Measurements from ENCODE around the gene SLC2A3. TPM values are rescaled to one million over a fixed set of nuclear protein-coding genes. Genes with fewer than 3 reads are reported as not detected.

SLC2A3 gene
- polyA plus RNA-seq, 2 of the 4 experiments (the other 2 are of a cell fraction) = 13.3 to 52.4 TPM

GRCh38 chr12:7872566-7873319 lies 63.2 kb downstream of the SLC2A3 start, which contains the start of gene SLC2A14:
TSS of gene SLC2A14 (minus strand) at chr12:7872915. CDS start at chr12:7869880, 3,035 bp downstream.
- H3K4me1 ChIP-seq = peaks cover 7% of the 10 kb centered on the region; the same call in 1 of the 3 replicates
- POLR2A ChIA-PET = no interaction called here
- no peak for ATAC-seq
- no peaks in the 10 kb centered on the region for H3K9me3 ChIP-seq
- no peak for FAIRE-seq
- CTCF ChIA-PET = interaction anchor here (1.4 kb wide), 1 partner anchor 13 kb away, joined by 3 read pairs; no protein-coding TSS in a partner anchor
- no peak within 1 kb of the TSS for H3K4me2 ChIP-seq
- WGBS (ENCODE audit: missing lambda C conversion rate) = 87% methylated on average over 65 of the region's 65 CpGs
- DNase-seq (ENCODE audit: low read depth in 1 of 2, low spot score in 1 of 2) = no peak
- no peak for TF ChIP-seq RAD21 (conservative IDR thresholded peaks at IDR 0.05 in 1 of 2, IDR thresholded peaks at IDR 0.05 in 1 of 2)
- TF ChIP-seq ZNF302 (CRISPR knock-in tag; IDR thresholded peaks at IDR 0.05) = no peak
- TF ChIP-seq ATOH8 (CRISPR knock-in tag; IDR thresholded peaks at IDR 0.05; ENCODE audit: low read depth) = no peak
- no peak for TF ChIP-seq FOSL2 (IDR thresholded peaks at IDR 0.05)
- TF ChIP-seq FOSL2 (CRISPR knock-in tag; IDR thresholded peaks at IDR 0.05) = no peak
- TF ChIP-seq RFX5 (IDR thresholded peaks at IDR 0.05) = no peak
- no peak for TF ChIP-seq SREBF2 (IDR thresholded peaks at IDR 0.05)
- no peak for TF ChIP-seq MYC (IDR thresholded peaks at IDR 0.05; ENCODE audit: borderline replicate concordance, low read length)
- no peak for TF ChIP-seq PBX3 (IDR thresholded peaks at IDR 0.05)
- TF ChIP-seq HMGXB4 (CRISPR knock-in tag; IDR thresholded peaks at IDR 0.05; ENCODE audit: borderline replicate concordance) = no peak
- no peak for TF ChIP-seq HES2 (IDR thresholded peaks at IDR 0.05)
- no peak for TF ChIP-seq POLR2A (IDR thresholded peaks at IDR 0.05; ENCODE audit: low read length)
- TF ChIP-seq JUN (IDR thresholded peaks at IDR 0.05) = no peak
- TF ChIP-seq HOXB13 (CRISPR knock-in tag; IDR thresholded peaks at IDR 0.05; ENCODE audit: low read depth) = no peak
- no peak for TF ChIP-seq E2F6 (IDR thresholded peaks at IDR 0.05; ENCODE audit: borderline replicate concordance, low read depth)
- no peak within 1 kb of the TSS for H3K4me3 ChIP-seq
- H3K27ac ChIP-seq = no peak within 1 kb of the TSS

- no peak for TF ChIP-seq POLR2AphosphoS2 (conservative IDR thresholded peaks at IDR 0.05; ENCODE audit: low read length)
- no peak for TF ChIP-seq EHMT2 (IDR thresholded peaks at IDR 0.05; ENCODE audit: low read depth)
- no peak for TF ChIP-seq NR3C1 (IDR thresholded peaks at IDR 0.05)
- no peak for TF ChIP-seq ATOH8 (CRISPR knock-in tag; IDR thresholded peaks at IDR 0.05; ENCODE audit: low read depth)
- no peak for TF ChIP-seq ESRRA (IDR thresholded peaks at IDR 0.05; ENCODE audit: borderline replicate concordance, low read length)
- TF ChIP-seq GATA3 (IDR thresholded peaks at IDR 0.05; ENCODE audit: borderline replicate concordance) = no peak
- no peak for TF ChIP-seq EHF (CRISPR knock-in tag; IDR thresholded peaks at IDR 0.05)
- TF ChIP-seq RARB (CRISPR knock-in tag; IDR thresholded peaks at IDR 0.05) = no peak
- TF ChIP-seq ZC3H11A (IDR thresholded peaks at IDR 0.05) = no peak
- TF ChIP-seq ZFP36 (IDR thresholded peaks at IDR 0.05; ENCODE audit: borderline replicate concordance, partially characterized antibody) = no peak
- TF ChIP-seq FOXS1 (CRISPR knock-in tag; IDR thresholded peaks at IDR 0.05) = no peak
- no peak for TF ChIP-seq BHLHE40 (IDR thresholded peaks at IDR 0.05; ENCODE audit: low read depth, low read length)
- TF ChIP-seq MAZ (IDR thresholded peaks at IDR 0.05; ENCODE audit: borderline replicate concordance, low read depth, low read length) = no peak
- H3K9me3 ChIP-seq = no peaks in the 10 kb centered on the region
- no peak for ATAC-seq
- no peak for FAIRE-seq
- H3K27ac ChIP-seq = no peak overlapping the region
- no peak for DNase-seq (ENCODE audit: low read depth in 1 of 2, low spot score in 1 of 2)
- H3K4me3 ChIP-seq = no peak overlapping the region
- WGBS (ENCODE audit: missing lambda C conversion rate) = 60% methylated on average over 3 of the region's 3 CpGs
- ChIA-PET POLR2A (no interaction called here), CTCF (no interaction called here)
- peaks cover 10% of the 10 kb centered on the region for H3K4me1 ChIP-seq
- H3K4me2 ChIP-seq = no peak overlapping the region
Measured at GRCh38 chr12:7870335-7870734, 65.7 kb downstream of the SLC2A3 start.
